Activated naive CD8-positive, alpha-beta T cell treated with anti-CD3 and anti-CD28 coated beads, Interleukin-2, amount 50 U/mL, for 24 hours (primary cell): ENCODE results near the gene PILRB.
A peak's percentile ranks its signal among the peaks of the same experiment; 100 is the strongest.
"Not testable (repeated sequence)": the region's sequence is repeated elsewhere in the genome, so short reads cannot be mapped to it uniquely, and the experiment has no call there.

Experiments
- ATAC-seq: fragments of 150-1000 bp; cut with Tn5 transposase; one replicate; pipeline ENCODE4 v1.10.0; 2021
- DNase-seq: peaks from one replicate; pipeline ENCODE4 v3.0.0; 2021
- H3K27ac Mint-ChIP-seq: one replicate; pipeline ENCODE4 v1.8.0; 2021; ENCODE audit warnings: mild to moderate bottlenecking, mixed read lengths
- H3K27me3 Mint-ChIP-seq: one replicate; pipeline ENCODE4 v1.8.0; 2021; ENCODE audit warnings: mixed read lengths
- H3K36me3 Mint-ChIP-seq: one replicate; pipeline ENCODE4 v1.8.0; 2021; ENCODE audit warnings: low read depth, mixed read lengths
- H3K4me1 Mint-ChIP-seq: one replicate; pipeline ENCODE4 v1.8.0; 2021; ENCODE audit warnings: mixed read lengths
- H3K4me3 Mint-ChIP-seq: one replicate; pipeline ENCODE4 v1.8.0; 2021; ENCODE audit warnings: mild to moderate bottlenecking, moderate library complexity, mixed read lengths
- H3K9me3 Mint-ChIP-seq: one replicate; pipeline ENCODE4 v1.8.0; 2021; ENCODE audit warnings: mixed read lengths

Gene PILRB

GRCh38 chr7:100348805-100349204 is 9.1 kb upstream of the PILRB start:
- H3K36me3 Mint-ChIP-seq: peaks cover 55% of the 10 kb centered on the region
- no peaks in the 10 kb centered on the region for H3K27me3 Mint-ChIP-seq
- no peak overlapping the region for H3K4me3 Mint-ChIP-seq
- H3K4me1 Mint-ChIP-seq: peaks cover 50% of the 10 kb centered on the region
- H3K9me3 Mint-ChIP-seq: no peaks in the 10 kb centered on the region
- ATAC-seq (no peak), DNase-seq (no peak)
- no peak overlapping the region for H3K27ac Mint-ChIP-seq

DNA sequence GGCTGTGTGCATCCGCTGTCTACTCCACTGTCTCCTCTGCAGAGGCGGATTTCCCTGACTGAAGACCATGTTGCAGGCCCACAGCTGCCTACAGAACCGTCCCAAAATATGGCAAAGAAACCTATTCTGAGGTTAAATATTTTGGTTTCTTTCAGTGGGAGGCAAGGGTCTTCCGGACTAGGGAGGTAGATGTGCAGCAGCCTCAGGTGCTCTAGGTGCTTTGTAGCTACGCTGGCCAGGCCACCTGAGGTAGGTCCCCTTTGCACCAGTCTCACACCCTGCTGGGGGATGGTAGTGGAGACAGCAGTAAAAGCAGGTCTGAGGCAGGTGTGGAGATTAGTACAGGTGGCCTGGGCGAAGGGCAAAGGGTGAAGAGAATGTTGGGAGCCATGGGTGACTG is 8.2 kb upstream of the PILRB start:
- Mint-ChIP-seq H3K4me3 (no peak overlapping the region), H3K9me3 (no peaks in the 10 kb centered on the region), H3K4me1 (peaks cover 41% of the 10 kb centered on the region), H3K27me3 (no peaks in the 10 kb centered on the region), H3K27ac (no peak overlapping the region), H3K36me3 (peaks cover 53% of the 10 kb centered on the region)
- DNase-seq (no peak), ATAC-seq (no peak)

GRCh38 chr7:100351657-100352058 is 6.3 kb upstream of the PILRB start:
- H3K27ac Mint-ChIP-seq: peak overlapping the region; percentile 60
- ATAC-seq (peak; percentile 11), DNase-seq (no peak)
- peak overlapping the region; percentile 24 for H3K4me3 Mint-ChIP-seq
- H3K4me1 Mint-ChIP-seq: peaks cover 32% of the 10 kb centered on the region
- no peaks in the 10 kb centered on the region for H3K9me3 Mint-ChIP-seq
- no peaks in the 10 kb centered on the region for H3K27me3 Mint-ChIP-seq
- peaks cover 48% of the 10 kb centered on the region for H3K36me3 Mint-ChIP-seq

DNA sequence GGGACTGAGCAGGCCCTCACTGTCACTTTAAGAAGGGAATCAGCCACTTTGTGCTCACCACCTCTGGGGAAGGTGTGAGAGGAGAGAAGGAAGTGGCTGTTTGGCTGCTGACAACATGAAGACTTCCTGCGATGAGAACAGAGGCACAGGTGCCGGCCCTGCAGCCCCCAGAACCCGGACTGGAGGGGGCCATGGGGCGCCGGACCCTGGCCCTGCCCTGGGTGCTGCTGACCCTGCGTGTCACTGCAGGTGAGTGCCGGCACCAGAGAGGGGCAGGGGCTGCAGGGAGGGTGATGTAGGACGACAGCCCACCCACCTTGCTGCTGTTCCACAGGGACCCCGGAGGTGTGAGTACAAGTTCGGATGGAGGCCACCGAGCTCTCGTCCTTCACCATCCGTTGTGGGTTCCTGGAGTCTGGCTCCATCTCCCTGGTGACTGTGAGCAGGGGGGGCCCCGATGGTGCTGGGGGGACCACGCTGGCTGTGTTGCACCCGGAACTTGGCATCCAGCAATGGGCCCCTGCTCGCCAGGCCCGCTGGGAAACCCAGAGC is 5.6 kb upstream of the PILRB start:
- not testable (repeated sequence) for H3K4me3 Mint-ChIP-seq, H3K27me3 Mint-ChIP-seq, H3K9me3 Mint-ChIP-seq, DNase-seq
- ATAC-seq: peak; percentile 52
- peaks cover 43% of the 10 kb centered on the region for H3K36me3 Mint-ChIP-seq
- H3K27ac Mint-ChIP-seq: peak overlapping the region; percentile 46
- H3K4me1 Mint-ChIP-seq: peaks cover 32% of the 10 kb centered on the region

DNA sequence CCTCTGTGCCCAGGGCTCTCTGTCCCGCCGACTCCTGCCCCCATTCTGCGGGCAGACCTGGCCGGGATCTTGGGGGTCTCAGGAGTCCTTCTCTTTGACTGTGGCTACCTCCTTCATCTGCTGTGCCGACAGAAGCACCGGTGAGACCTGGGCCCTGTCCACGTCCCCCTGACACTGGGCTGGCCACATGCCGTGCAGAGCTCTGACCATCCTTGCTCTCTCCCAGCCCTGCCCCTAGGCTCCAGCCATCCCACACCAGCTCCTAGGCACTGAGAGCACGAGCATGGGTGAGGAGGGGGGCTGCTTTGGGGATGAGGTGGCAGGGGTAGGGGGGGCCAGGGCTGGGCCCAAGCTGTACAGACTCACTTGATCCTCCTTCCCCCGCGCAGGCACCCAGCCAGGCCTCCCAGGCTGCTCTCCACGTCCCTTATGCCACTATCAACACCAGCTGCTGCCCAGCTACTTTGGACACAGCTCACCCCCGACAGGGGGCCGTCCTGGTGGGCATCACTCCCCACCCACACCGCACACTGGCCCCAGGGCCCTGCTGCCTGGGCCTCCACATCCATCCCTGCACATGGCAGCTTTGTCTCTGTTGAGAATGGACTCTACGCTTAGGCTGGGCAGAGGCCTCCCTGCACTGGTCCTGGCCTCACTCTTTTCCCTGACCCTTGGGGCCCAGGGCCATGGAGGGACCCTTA is 4.8 kb upstream of the PILRB start:
- DNase-seq: no peak
- peak; percentile 3 for ATAC-seq
- no peaks in the 10 kb centered on the region for H3K9me3 Mint-ChIP-seq
- peaks cover 32% of the 10 kb centered on the region for H3K4me1 Mint-ChIP-seq
- peak overlapping the region; percentile 77 for H3K27ac Mint-ChIP-seq
- peaks cover 41% of the 10 kb centered on the region for H3K36me3 Mint-ChIP-seq
- no peaks in the 10 kb centered on the region for H3K27me3 Mint-ChIP-seq
- H3K4me3 Mint-ChIP-seq: no peak overlapping the region

GRCh38 chr7:100353685-100354330 is 4.1 kb upstream of the PILRB start:
- Mint-ChIP-seq H3K4me1 (peaks cover 32% of the 10 kb centered on the region), H3K27me3 (no peaks in the 10 kb centered on the region), H3K9me3 (no peaks in the 10 kb centered on the region), H3K27ac (peak overlapping the region; percentile 77), H3K4me3 (no peak overlapping the region), H3K36me3 (peaks cover 41% of the 10 kb centered on the region)
- ATAC-seq (peak; percentile 48), DNase-seq (peak; percentile 50)

DNA sequence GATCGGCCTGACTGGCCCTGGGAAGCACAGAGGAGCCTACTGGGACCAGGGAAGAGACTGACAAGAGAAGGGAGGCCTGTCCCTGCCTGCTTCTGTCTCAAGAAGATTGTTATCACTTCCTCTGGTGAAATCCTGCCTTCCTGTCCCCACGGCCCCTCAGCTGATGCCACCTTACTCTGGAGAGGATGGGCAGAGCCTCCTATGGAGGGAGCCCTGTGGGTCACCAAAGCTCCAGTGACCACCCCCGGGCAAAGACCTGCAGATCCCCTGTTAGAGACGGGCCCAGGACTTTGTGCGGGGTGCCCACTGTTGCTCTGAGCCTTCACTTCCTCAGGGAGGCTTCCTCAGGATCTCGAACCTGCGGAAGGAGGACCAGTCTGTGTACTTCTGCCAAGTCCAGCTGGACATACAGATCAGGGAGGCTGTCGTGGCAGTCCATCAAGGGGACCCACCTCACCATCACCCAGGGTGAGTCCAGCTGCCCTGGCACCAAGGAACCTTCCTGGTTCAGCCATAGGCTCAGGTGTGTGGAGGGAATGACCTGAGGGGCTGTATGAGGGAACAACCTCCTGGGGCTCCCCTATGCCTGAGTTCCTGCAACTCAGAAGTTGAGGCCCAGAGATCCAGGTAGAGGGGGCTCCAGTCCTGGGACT is 1.4 kb upstream of the PILRB start:
- ATAC-seq (no peak), DNase-seq (no peak)
- no peak overlapping the region for H3K27ac Mint-ChIP-seq
- H3K36me3 Mint-ChIP-seq: peaks cover 43% of the 10 kb centered on the region
- peaks cover 17% of the 10 kb centered on the region for H3K4me1 Mint-ChIP-seq
- H3K9me3 Mint-ChIP-seq: no peaks in the 10 kb centered on the region
- H3K27me3 Mint-ChIP-seq: no peaks in the 10 kb centered on the region
- H3K4me3 Mint-ChIP-seq: no peak overlapping the region

DNA sequence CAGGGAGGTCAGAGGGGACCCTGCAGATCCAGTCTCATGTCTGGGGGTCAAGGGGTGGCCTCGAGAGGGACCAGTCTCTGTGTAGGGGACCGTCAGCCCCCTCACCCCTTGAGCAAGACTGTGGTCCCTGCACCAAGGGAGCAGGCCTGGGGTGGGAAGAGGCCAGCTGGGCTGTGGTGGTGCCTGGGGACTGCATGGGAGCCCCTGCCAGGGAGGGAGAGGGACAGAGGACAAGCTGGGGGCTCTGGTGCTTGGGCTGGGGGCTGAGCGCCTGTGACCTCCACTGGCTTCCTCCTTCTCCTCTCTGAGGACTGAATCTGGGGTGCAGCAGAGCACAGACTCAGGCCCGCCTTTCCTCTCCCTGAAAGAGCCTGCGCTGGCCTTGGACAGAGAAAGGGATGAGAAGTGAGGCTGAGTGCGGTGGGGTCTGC is 771 bp upstream of the PILRB start:
- Mint-ChIP-seq H3K27ac (no peak overlapping the region), H3K9me3 (no peaks in the 10 kb centered on the region), H3K4me3 (no peak overlapping the region), H3K36me3 (peaks cover 48% of the 10 kb centered on the region), H3K4me1 (peaks cover 14% of the 10 kb centered on the region), H3K27me3 (no peaks in the 10 kb centered on the region)
- no peak for DNase-seq
- no peak for ATAC-seq

DNA sequence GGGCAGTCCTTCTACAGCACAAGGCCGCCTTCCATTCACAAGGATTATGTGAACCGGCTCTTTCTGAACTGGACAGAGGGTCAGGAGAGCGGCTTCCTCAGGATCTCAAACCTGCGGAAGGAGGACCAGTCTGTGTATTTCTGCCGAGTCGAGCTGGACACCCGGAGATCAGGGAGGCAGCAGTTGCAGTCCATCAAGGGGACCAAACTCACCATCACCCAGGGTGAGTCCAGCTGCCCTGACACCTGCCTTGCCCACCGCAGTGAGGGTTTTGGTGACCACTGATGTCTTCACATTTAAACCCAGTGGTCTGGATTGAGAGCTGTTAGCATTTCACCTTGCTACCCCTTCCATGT is 918 bp downstream of the PILRB start:
- Mint-ChIP-seq H3K27me3 (no peaks in the 10 kb centered on the region), H3K9me3 (peaks cover 4% of the 10 kb centered on the region), H3K4me3 (no peak overlapping the region), H3K27ac (no peak overlapping the region), H3K4me1 (peaks cover 6% of the 10 kb centered on the region), H3K36me3 (peaks cover 55% of the 10 kb centered on the region)
- DNase-seq: no peak
- no peak for ATAC-seq

- Mint-ChIP-seq H3K4me3 (no peak overlapping the region), H3K9me3 (peaks cover 4% of the 10 kb centered on the region), H3K27ac (no peak overlapping the region), H3K4me1 (peaks cover 20% of the 10 kb centered on the region), H3K27me3 (no peaks in the 10 kb centered on the region), H3K36me3 (peaks cover 63% of the 10 kb centered on the region)
- ATAC-seq: no peak
- DNase-seq: no peak
These were observed 2.4 kb downstream of the PILRB start for GRCh38 chr7:100360135-100360854.

DNA sequence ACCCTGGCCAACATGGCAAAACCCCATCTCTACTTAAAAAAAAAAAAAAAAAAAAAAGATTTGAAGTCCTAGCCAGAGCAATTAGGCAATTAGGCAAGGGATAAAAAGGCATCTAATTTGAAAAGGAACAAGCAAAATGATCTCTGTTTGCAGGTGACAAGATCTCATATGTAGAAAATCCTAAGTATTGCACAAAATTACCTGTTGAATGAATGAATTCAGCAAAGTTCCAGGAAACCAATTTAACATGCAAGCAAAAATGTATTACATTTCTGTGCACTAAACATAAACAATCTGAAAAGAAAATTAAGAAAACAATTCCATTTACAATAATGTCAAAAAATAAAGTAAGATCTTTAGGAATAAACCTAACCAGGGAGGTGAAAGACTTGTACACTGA is 5.2 kb downstream of the PILRB start:
- Mint-ChIP-seq H3K36me3 (peaks cover 66% of the 10 kb centered on the region), H3K9me3 (peaks cover 4% of the 10 kb centered on the region), H3K4me3 (no peak overlapping the region), H3K27me3 (no peaks in the 10 kb centered on the region), H3K4me1 (peaks cover 44% of the 10 kb centered on the region), H3K27ac (no peak overlapping the region)
- DNase-seq: no peak
- ATAC-seq: no peak

DNA sequence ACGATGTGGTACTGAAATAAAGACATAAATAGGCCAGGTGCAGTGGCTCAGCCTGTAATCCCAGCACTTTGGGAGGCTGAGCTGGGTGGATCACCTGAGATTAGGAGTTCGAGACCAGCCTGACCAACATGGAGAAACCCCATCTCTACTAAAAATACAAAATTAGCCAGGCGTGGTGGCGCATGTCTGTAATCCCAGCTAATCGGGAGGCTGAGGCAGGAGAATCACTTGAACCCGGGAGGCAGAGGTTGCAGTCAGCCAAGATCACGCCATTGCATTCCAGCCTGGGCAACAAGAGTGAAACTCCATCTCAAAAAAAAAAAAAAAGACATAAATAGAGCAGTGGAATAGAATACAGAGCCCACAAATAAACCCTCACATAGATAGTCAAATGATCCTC is 5.9 kb downstream of the PILRB start:
- H3K4me1 Mint-ChIP-seq: peaks cover 49% of the 10 kb centered on the region
- DNase-seq, H3K9me3 Mint-ChIP-seq, H3K27ac Mint-ChIP-seq, H3K4me3 Mint-ChIP-seq, ATAC-seq, H3K27me3 Mint-ChIP-seq: not testable (repeated sequence)
- peaks cover 64% of the 10 kb centered on the region for H3K36me3 Mint-ChIP-seq

- Mint-ChIP-seq H3K36me3 (peaks cover 62% of the 10 kb centered on the region), H3K27me3 (no peaks in the 10 kb centered on the region), H3K4me1 (peaks cover 54% of the 10 kb centered on the region), H3K27ac (peak overlapping the region; percentile 15), H3K9me3 (peaks cover 4% of the 10 kb centered on the region), H3K4me3 (no peak overlapping the region)
- DNase-seq: no peak
- ATAC-seq: no peak
These were observed 6.6 kb downstream of the PILRB start for GRCh38 chr7:100364480-100364879.

DNA sequence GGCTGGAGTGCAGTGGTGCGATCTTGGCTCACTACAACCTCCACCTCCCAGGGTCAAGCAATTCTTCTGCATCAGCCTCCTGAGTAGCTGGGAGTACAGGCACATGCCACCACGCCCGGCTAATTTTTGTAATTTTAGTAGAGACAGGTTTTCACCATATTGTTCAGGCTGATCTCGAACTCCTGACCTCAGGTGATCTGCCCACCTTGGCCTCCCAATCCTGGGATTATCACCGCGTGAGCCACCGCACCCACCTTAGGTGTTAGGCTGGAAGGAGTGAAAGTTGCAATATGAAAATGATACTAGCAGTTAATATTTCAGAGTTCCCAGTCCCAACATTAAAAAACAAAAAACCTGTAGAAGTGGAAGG is 8.1 kb downstream of the PILRB start:
- Mint-ChIP-seq H3K36me3 (peaks cover 52% of the 10 kb centered on the region), H3K27ac (peak overlapping the region; percentile 67), H3K4me3 (peak overlapping the region; percentile 4), H3K4me1 (peaks cover 57% of the 10 kb centered on the region)
- not testable (repeated sequence) for ATAC-seq, DNase-seq, H3K27me3 Mint-ChIP-seq, H3K9me3 Mint-ChIP-seq
